HG02981 (cell line): ENCODE measurements around the gene DSG2.
"Not testable (repeated sequence)": the region's sequence is repeated elsewhere in the genome, so short reads cannot be mapped to it uniquely, and the experiment has no call there.

Source experiments
- ATAC-seq: cut with Tn5 transposase; IDR thresholded peaks from one replicate; pipeline ENCODE4 v1.9.1; 2021; ENCODE audit warnings: mild to moderate bottlenecking, moderate library complexity; ENCODE audit not compliant: unreplicated experiment

DSG2 gene

DNA sequence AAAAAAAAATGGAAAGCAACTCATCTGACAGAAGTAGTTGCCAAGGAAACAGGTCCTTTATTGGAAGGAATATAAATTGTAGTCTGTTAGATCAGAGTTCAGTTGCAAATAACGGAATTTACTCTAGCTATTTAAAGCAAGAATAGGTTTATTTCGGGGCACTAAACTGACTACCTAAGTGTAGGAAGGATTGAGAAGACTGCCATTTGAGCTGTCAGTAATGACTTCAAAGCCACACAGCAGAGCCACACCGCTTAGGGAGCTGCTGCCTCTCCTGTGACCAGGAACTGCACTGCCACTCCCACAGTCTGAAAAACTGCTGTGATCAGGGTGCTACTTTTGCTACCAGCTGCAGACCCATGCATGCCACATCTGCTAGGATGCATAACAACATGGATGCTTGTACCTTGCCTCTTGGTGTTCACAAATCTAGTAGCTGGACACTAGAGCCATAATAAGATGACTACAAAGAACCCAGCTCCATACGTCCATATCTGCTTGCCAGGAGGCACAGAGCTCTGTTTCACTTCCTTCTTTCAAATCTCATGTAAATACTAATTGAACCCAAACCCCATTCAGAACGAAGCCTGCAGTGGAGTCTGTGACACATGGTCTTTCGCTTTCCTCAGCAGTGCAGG is 2.2 kb downstream of the DSG2 start:
- peak; percentile 92 for ATAC-seq

- no peak for ATAC-seq
These were observed 5.0 kb downstream of the DSG2 start for GRCh38 chr18:31503011-31503410.

DNA sequence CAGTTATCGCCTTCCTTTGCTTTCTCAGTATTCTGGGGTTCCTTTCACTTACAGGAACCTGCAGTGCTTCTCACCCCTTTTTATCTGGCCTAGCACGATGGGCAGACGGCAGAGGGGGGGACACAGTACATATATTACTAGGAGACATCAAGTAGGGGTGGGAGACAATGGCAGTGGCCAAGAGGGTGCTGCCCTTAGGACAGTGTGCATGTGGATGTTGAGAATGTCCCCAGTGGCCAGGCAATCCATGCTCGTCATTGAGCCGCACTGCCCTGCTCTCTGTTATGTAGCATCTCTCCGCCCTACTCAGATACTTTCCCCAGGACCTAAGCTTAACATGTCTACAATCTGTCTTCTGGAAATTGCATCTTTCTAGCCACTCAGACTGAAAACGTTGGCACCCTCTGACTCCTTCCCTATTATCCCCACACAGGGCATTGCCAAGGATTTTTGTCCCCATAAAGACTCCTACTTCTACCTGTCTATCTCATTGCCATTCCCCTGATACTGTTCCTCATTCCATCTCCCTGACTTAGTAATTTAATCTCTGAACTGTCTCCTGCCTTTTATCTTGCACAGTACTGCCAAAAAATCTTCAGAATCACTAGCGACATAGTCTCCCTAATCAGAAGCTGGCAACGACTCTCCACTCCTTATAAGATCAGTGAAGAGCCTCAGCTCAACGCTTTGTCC is 6.6 kb downstream of the DSG2 start:
- no peak for ATAC-seq

DNA sequence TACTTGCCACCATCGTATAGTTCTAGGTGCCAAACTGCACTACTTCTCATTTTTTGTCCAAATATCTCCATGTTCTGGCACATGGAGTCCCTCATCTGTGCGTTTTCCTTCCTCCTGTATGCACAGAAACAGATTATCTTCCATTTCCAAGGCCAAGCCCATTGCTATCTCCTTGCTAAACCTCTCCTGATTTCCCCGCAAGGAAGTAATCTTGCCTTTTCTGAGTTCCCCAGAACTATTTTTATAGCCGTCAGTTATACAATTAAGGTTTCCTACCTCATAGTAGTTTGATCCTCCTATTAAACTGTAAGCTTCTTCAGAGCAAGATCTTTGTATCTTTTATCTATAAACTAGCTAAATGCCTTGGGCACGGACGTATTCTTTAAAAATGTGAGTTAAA is 7.2 kb downstream of the DSG2 start:
- ATAC-seq, result no peak

GRCh38 chr18:31506024-31506742 is 8.2 kb downstream of the DSG2 start:
- no peak for ATAC-seq

DNA sequence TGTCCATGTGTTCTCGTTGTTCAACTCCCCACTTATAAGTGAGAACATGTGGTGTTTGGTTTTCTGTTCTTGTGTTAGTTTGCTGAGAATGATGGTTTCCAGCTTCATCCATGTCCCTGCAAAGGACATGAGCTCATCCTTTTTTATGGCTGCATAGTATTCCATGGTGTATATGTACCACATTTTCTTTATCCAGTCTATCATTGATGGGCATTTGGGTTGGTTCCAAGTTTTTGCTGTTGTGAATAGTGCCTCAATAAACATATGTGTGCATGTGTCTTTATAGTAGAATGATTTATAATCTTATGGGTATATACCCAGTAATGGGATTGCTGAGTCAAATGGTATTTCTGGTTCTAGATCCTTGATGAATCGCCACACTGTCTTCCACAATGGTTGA is 9.1 kb downstream of the DSG2 start:
- ATAC-seq, result not testable (repeated sequence)

DNA sequence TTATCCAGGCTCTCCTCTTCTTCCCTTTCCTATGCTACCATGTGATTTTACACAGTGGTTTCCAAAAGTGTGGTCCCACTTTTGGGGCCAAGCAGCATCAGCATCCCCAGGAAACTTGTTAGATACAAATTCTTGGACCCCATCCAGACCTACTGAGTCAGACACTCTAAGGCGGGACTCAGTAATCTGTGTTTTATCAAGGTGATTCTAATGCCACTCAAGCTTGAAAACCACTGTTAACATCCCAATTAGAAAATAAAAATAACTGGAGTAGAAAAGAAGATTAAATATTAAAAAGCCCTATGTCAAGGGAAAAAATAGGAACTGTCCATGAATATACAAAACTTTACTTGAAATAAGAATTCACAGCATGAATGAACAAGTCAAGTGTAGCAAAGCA is 10.8 kb downstream of the DSG2 start:
- no peak for ATAC-seq

DNA sequence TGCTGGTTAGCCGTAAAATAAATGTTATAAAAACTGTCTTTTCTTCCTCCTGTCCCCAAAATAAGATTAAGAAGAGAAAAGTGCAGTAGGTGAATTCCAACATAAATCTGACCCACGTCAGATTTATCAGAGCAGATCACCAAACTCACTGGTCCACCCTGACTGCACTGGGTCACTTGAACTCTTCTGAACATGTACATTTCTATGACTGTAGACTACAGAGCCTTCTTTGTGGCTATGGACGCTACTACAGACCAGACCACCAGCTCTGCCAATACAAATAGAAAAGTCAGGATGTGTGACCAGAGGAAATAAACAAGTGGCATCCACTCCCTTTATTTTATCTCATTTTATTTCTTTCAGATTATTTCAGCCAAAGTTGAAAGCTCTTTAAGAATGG is 11.6 kb downstream of the DSG2 start:
- no peak for ATAC-seq

DNA sequence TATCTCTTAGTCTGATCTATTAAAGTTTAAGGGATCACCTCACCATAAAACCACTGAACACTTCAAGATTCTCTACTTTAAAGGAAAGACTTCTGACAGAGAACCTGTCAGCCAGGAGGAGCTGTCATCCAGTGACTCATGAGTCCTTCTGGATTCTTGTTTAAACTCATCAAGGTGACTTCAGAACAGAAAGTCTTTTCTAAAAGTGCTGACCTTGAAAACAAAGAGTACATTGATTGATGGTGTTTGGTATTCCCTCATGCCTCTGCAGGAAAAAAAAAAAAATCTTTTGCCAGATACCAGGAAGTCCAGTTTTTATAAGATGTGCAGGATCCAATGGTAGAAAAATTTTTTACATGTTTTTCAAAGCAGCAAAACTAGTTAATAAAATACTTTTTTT is 12.3 kb downstream of the DSG2 start:
- ATAC-seq, result no peak

DNA sequence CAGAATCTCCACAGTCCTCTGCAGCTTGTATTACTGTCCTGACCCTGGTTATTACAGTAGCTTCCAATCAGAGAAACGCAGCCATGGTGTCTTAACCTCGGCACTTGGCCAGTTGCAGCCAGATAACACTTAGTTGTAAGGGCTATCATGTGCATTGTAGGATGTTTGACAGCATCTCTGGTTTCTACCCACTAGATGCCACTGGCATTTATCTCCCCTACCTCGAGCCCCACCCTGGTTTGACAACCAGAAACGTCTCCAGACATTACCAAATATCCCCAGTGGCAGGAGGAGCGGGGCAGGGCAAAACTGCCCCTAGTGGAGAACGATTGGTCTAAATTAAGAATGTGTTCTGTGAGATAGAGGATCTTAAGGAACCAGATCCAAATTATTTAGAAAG is 13.1 kb downstream of the DSG2 start:
- no peak for ATAC-seq

DNA sequence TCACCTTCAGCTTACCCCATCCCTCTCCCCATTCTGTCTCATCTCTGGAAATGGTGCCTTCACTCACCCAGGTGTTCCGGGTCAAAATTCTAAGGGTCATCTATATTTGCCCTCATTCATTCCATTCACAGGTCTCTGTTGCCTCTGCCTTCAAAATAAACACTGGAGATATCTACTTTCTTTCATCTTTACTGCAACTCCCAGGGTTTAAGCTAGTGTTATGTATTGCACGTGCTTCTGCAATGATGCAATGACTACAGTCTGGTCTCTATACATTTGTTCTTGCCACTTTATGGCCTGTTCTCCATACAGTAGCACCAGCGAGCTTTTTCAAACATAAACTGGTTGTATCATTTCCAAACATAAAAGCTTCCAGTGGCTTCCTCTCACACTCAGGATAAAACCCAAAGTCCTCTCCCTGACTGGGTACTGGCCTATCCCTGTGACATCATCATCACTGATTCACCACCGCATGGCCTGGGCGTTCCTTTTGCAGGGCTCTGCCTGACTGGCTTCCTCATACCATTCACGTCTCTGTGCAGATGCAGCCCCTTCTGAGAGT is 14.3 kb downstream of the DSG2 start:
- ATAC-seq, result no peak

DNA sequence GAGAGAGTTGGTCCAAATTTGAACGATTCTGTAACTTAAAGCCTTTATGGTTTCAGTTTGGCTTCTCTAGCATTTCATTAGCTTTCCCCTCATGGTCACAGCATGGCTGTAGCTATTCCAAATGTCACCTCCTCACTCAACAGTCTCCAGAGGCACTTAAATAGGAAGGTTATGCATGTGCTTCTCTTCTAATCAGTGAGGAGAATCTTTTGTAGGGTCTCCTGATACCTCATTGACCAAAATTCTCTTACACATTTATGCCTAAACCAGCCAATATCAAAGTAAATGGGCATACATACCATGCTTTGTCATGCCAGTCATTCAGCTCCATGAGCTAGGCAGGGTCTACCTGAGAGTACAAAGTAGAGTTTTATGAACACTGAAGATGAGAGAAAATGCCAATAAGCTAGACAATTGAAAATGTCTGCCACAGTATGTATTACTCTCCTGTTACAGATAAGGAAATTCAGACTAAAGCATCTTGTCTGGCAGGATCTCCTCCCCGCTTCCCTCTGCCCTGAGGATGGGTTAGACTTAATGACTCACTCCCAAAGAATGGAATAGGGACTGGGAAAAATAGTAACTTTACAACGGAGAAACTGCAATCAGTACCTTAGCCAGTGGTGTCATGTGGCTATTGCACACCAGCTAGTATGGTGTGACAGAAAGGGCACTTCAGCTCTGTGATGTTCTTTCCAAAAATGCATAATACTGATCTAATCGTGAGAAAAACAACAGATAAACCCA is 15.4 kb downstream of the DSG2 start:
- ATAC-seq, result no peak

DNA sequence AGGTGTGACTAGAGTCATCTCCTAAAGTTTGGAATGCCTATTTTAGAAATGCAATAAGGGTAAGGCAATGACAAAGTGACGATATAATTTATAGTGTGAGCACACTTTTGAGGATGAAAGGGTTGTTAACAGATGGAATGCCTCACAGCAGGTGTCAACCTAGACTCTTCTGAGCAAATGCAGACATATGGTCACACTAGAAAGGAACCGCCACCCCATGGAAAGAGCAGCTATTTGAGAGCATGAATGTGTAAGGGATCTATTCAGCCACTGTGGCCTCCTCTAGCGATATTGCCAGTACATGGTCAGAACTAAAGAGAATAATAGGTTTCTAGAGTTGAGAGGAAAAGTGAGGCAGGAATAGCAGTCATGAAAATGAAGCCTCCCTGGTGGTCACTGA is 18.5 kb downstream of the DSG2 start:
- ATAC-seq, result no peak

GRCh38 chr18:31526374-31526773 is 28.4 kb downstream of the DSG2 start:
- no peak for ATAC-seq

DNA sequence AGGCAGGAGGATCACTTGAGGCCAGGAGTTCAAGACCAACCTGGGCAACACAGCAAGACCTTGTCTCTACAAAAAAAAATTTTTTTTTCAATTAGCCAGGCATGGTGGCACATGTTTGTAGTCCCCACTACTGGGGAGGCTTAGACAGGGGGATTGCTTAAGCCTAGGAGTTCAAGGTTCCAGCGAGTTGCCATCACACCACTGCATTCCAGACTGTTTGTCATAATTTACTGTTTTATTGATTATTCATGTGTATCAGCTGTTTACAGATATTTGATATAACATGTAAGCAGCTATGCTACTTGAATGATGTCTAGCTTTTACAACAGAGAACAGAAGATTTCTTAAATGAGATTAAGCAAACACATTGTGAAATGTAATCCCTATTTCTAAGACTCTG is 35.3 kb downstream of the DSG2 start:
- no peak for ATAC-seq

GRCh38 chr18:31538837-31539236 is 40.9 kb downstream of the DSG2 start:
- no peak for ATAC-seq

DNA sequence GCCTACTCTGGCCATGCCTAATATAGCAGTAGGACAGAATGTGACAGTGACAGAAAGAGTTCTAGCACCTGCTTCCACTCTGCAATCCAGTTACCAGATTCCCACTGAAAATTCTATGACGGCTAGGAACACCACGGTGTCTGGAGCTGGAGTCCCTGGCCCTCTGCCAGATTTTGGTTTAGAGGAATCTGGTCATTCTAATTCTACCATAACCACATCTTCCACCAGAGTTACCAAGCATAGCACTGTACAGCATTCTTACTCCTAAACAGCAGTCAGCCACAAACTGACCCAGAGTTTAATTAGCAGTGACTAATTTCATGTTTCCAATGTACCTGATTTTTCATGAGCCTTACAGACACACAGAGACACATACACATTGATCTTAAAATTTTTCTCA is 48.5 kb downstream of the DSG2 start:
- no peak for ATAC-seq

DNA sequence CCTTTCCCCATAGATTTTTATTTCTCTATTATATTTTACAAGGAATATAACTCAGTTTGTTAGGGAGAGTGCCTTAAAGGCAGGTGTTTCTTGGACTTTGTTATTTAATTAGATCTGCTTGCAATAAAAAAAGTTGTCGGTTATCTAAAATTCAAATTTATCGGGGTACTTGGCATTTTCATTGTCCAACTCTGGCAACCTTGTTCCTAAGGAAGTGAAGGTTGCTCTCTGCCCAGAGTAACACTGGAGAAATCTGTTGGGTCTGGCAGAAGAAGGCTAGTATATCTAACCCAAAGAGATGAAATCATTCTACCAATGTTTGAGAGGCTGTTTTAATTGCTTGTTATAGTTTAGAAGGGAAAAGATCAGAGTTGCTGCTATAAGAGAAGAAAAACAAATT is 50.9 kb downstream of the DSG2 start:
- ATAC-seq, result no peak

- ATAC-seq, result no peak
These were observed 51.4 kb downstream of the DSG2 start for GRCh38 chr18:31549416-31549815.

GRCh38 chr18:31551883-31552282 is 53.9 kb downstream of the DSG2 start:
- no peak for ATAC-seq

DNA sequence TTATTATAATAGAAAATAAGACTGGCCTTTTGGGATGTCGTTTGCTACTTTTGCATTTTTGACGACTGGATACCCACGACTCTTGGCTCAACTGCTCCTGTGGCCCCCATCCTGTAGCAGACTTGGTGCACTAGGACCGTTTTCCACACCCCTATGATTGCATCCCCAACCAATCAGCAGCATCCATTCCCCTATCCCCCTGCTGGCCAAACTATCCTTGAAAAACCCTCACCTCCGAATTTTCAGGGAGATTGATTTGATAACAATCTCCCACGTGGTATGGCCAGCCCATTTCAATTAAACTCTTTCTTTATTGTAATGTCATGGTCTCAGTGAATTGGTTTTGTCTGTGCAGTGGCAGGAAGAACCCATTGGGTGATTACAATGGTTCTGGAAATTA is 55.8 kb downstream of the DSG2 start:
- ATAC-seq, result no peak
